Measurements from ENCODE around the gene KRT28. TPM values are rescaled to one million over a fixed set of nuclear protein-coding genes. Genes with fewer than 3 reads are reported as not detected.

KRT28 gene
- total and polyA plus RNA-seq, 4 donors: not detected

Other genes starting within 250 kb of the KRT28 start
- under 1 TPM; 0.11 to 0.20 TPM for gene CCR7, start 234.5 kb downstream of the KRT28 start, total RNA-seq
- gene CCR7, start 234.5 kb downstream of the KRT28 start, polyA plus RNA-seq (ENCODE audit: insufficient read length in 2 of 2): under 1 TPM; 0.17 to 0.33 TPM
- 100 to 1,000 TPM in 1 of 2 donors, 10 to 100 TPM in 1; 77.1 to 133 TPM for gene SMARCE1, start 152.1 kb downstream of the KRT28 start, total RNA-seq
- gene SMARCE1, start 152.1 kb downstream of the KRT28 start, polyA plus RNA-seq (ENCODE audit: insufficient read length in 2 of 2): 100 to 1,000 TPM; 114 to 128 TPM
- gene KRT222, start 134.8 kb downstream of the KRT28 start, total RNA-seq: 10 to 100 TPM in 1 of 2 donors, 1 to 10 TPM in 1; 5.0 to 31.1 TPM
- 10 to 100 TPM; 13.7 to 22.0 TPM for gene KRT222, start 134.8 kb downstream of the KRT28 start, polyA plus RNA-seq (ENCODE audit: insufficient read length in 2 of 2)
- not detected for gene KRT24, start 96.2 kb downstream of the KRT28 start, total RNA-seq
- not detected for gene KRT24, start 96.2 kb downstream of the KRT28 start, polyA plus RNA-seq (ENCODE audit: insufficient read length in 2 of 2)
- under 1 TPM in 1 of 2 donors, not detected in 1; 0.40 TPM for gene KRT25, start 44.6 kb downstream of the KRT28 start, total RNA-seq
- under 1 TPM in 1 of 2 donors, not detected in 1; 0.15 TPM for gene KRT25, start 44.6 kb downstream of the KRT28 start, polyA plus RNA-seq (ENCODE audit: insufficient read length in 2 of 2)
- not detected for gene KRT26, start 27.8 kb downstream of the KRT28 start, total RNA-seq
- gene KRT26, start 27.8 kb downstream of the KRT28 start, polyA plus RNA-seq (ENCODE audit: insufficient read length in 2 of 2): not detected
- not detected for gene KRT27, start 17.4 kb downstream of the KRT28 start, total RNA-seq
- not detected for gene KRT27, start 17.4 kb downstream of the KRT28 start, polyA plus RNA-seq (ENCODE audit: insufficient read length in 2 of 2)
- 10 to 100 TPM in 1 of 2 donors, 1 to 10 TPM in 1; 4.3 to 17.5 TPM for gene KRT10, start 22.7 kb upstream of the KRT28 start, total RNA-seq
- gene KRT10, start 22.7 kb upstream of the KRT28 start, polyA plus RNA-seq (ENCODE audit: insufficient read length in 2 of 2): 10 to 100 TPM; 62.6 to 65.0 TPM
- under 1 TPM in 1 of 2 donors, not detected in 1; 0.40 TPM for gene KRT12, start 67.3 kb upstream of the KRT28 start, total RNA-seq
- not detected for gene KRT12, start 67.3 kb upstream of the KRT28 start, polyA plus RNA-seq (ENCODE audit: insufficient read length in 2 of 2)
- gene KRT20, start 85.3 kb upstream of the KRT28 start, total RNA-seq: not detected
- gene KRT20, start 85.3 kb upstream of the KRT28 start, polyA plus RNA-seq (ENCODE audit: insufficient read length in 2 of 2): not detected
- gene KRT23, start 137.7 kb upstream of the KRT28 start, total RNA-seq: 1 to 10 TPM in 1 of 2 donors, under 1 TPM in 1; 0.33 to 1.2 TPM
- under 1 TPM in 1 of 2 donors, not detected in 1; 0.56 TPM for gene KRT23, start 137.7 kb upstream of the KRT28 start, polyA plus RNA-seq (ENCODE audit: insufficient read length in 2 of 2)
- not detected for gene KRT39, start 167.0 kb upstream of the KRT28 start, total RNA-seq
- not detected for gene KRT39, start 167.0 kb upstream of the KRT28 start, polyA plus RNA-seq (ENCODE audit: insufficient read length in 2 of 2)
- gene KRT40, start 184.4 kb upstream of the KRT28 start, total RNA-seq: under 1 TPM in 1 of 2 donors, not detected in 1; 0.40 TPM
- gene KRT40, start 184.4 kb upstream of the KRT28 start, polyA plus RNA-seq (ENCODE audit: insufficient read length in 2 of 2): under 1 TPM; 0.27 to 0.33 TPM
- gene KRTAP3-3, start 194.2 kb upstream of the KRT28 start, total RNA-seq: not detected
- gene KRTAP3-3, start 194.2 kb upstream of the KRT28 start, polyA plus RNA-seq (ENCODE audit: insufficient read length in 2 of 2): not detected
- gene KRTAP3-2, start 199.9 kb upstream of the KRT28 start, total RNA-seq: not detected
- not detected for gene KRTAP3-2, start 199.9 kb upstream of the KRT28 start, polyA plus RNA-seq (ENCODE audit: insufficient read length in 2 of 2)
- gene KRTAP3-1, start 209.2 kb upstream of the KRT28 start, total RNA-seq: not detected
- gene KRTAP3-1, start 209.2 kb upstream of the KRT28 start, polyA plus RNA-seq (ENCODE audit: insufficient read length in 2 of 2): not detected
- gene KRTAP1-5, start 227.2 kb upstream of the KRT28 start, total RNA-seq: not detected
- gene KRTAP1-5, start 227.2 kb upstream of the KRT28 start, polyA plus RNA-seq (ENCODE audit: insufficient read length in 2 of 2): not detected
- not detected for gene KRTAP1-4, start 230.2 kb upstream of the KRT28 start, total RNA-seq
- gene KRTAP1-4, start 230.2 kb upstream of the KRT28 start, polyA plus RNA-seq (ENCODE audit: insufficient read length in 2 of 2): not detected
- not detected for gene KRTAP1-3, start 234.9 kb upstream of the KRT28 start, total RNA-seq
- gene KRTAP1-3, start 234.9 kb upstream of the KRT28 start, polyA plus RNA-seq (ENCODE audit: insufficient read length in 2 of 2): not detected
- gene KRTAP1-1, start 241.5 kb upstream of the KRT28 start, total RNA-seq: not detected
- gene KRTAP1-1, start 241.5 kb upstream of the KRT28 start, polyA plus RNA-seq (ENCODE audit: insufficient read length in 2 of 2): not detected
- not detected for gene KRTAP2-1, start 247.4 kb upstream of the KRT28 start, total RNA-seq
- not detected for gene KRTAP2-1, start 247.4 kb upstream of the KRT28 start, polyA plus RNA-seq (ENCODE audit: insufficient read length in 2 of 2)

Data from spinal cord (tissue), 4 donors.